Chondrocyte (in vitro differentiated cells): Measurements from ENCODE around the gene CAPS. TPM values are rescaled to one million over a fixed set of nuclear protein-coding genes. Genes with fewer than 3 reads are reported as not detected.

Source experiments
- DNase-seq: peaks from one replicate; pipeline ENCODE4 v3.0.0; 2021; ENCODE audit warnings: mixed read lengths, low spot score
- H3K27ac Mint-ChIP-seq: one replicate; pipeline ENCODE4 v1.8.0; 2021; ENCODE audit warnings: mild to moderate bottlenecking, moderate library complexity, mixed read lengths; ENCODE audit not compliant: unreplicated experiment
- H3K27me3 Mint-ChIP-seq: 2 replicates; pipeline ENCODE4 v1.8.0; 2021; ENCODE audit warnings: low read depth, mixed read lengths
- H3K36me3 Mint-ChIP-seq: 2 replicates; pipeline ENCODE4 v1.8.0; 2021; ENCODE audit warnings: low read depth, mixed read lengths
- H3K4me1 Mint-ChIP-seq: 2 replicates; pipeline ENCODE4 v1.8.0; 2021; ENCODE audit warnings: low read depth, mild to moderate bottlenecking, mixed read lengths
- H3K4me3 Mint-ChIP-seq: one replicate; pipeline ENCODE4 v1.8.0; 2021; ENCODE audit warnings: mild to moderate bottlenecking, moderate library complexity, mixed read lengths; ENCODE audit not compliant: unreplicated experiment
- H3K9me3 Mint-ChIP-seq: 2 replicates; pipeline ENCODE4 v1.8.0; 2021; ENCODE audit warnings: low read depth, mixed read lengths
- CTCF ChIP-seq: fragments of 200-600 bp; sonication (generic); IDR thresholded peaks from 2 replicates; pipeline ENCODE4 v1.5.0; 2021; ENCODE audit warnings: antibody characterized with exemption, mild to moderate bottlenecking, moderate library complexity
- total RNA-seq: library from RNA; stranded (reverse); gene quantifications from 3 replicates; pipeline ENCODE4 v1.2.1, GENCODE V29; 2021

CAPS gene
- total RNA-seq, 1 donor from 2014 or later, result 7.2 TPM

- peaks cover 3% of the 10 kb centered on the region for H3K36me3 Mint-ChIP-seq
- H3K27ac Mint-ChIP-seq, result peak overlapping the region; percentile 74
- TF ChIP-seq CTCF, result no peak
- H3K9me3 Mint-ChIP-seq, result no peaks in the 10 kb centered on the region
- no peak overlapping the region for H3K4me3 Mint-ChIP-seq
- peaks cover 36% of the 10 kb centered on the region for H3K4me1 Mint-ChIP-seq
- no peak for DNase-seq
- H3K27me3 Mint-ChIP-seq, result no peaks in the 10 kb centered on the region
Observed at GRCh38 chr19:5947435-5947834, 33.4 kb downstream of the CAPS start.

- no peak overlapping the region for H3K27ac Mint-ChIP-seq
- no peak for DNase-seq
- peaks cover 51% of the 10 kb centered on the region for H3K4me1 Mint-ChIP-seq
- no peaks in the 10 kb centered on the region for H3K27me3 Mint-ChIP-seq
- no peaks in the 10 kb centered on the region for H3K9me3 Mint-ChIP-seq
- no peak for TF ChIP-seq CTCF
- H3K36me3 Mint-ChIP-seq, result peaks cover 3% of the 10 kb centered on the region
- no peak overlapping the region for H3K4me3 Mint-ChIP-seq
Observed at GRCh38 chr19:5948752-5949564, 34.9 kb downstream of the CAPS start.

- Mint-ChIP-seq H3K4me1 (peaks cover 60% of the 10 kb centered on the region), H3K27me3 (no peaks in the 10 kb centered on the region), H3K9me3 (no peaks in the 10 kb centered on the region), H3K27ac (no peak overlapping the region), H3K4me3 (no peak overlapping the region), H3K36me3 (peaks cover 3% of the 10 kb centered on the region)
- no peak for TF ChIP-seq CTCF
- DNase-seq, result no peak
Observed at GRCh38 chr19:5949792-5950305, 35.8 kb downstream of the CAPS start.

- Mint-ChIP-seq H3K27ac (no peak overlapping the region), H3K36me3 (peaks cover 2% of the 10 kb centered on the region), H3K27me3 (no peaks in the 10 kb centered on the region), H3K4me1 (peaks cover 66% of the 10 kb centered on the region), H3K4me3 (no peak overlapping the region), H3K9me3 (no peaks in the 10 kb centered on the region)
- TF ChIP-seq CTCF, result no peak
- no peak for DNase-seq
Observed at GRCh38 chr19:5950741-5951140, 36.7 kb downstream of the CAPS start.

GRCh38 chr19:5951338-5951861 lies 37.3 kb downstream of the CAPS start:
- no peaks in the 10 kb centered on the region for H3K27me3 Mint-ChIP-seq
- no peak overlapping the region for H3K27ac Mint-ChIP-seq
- H3K9me3 Mint-ChIP-seq, result no peaks in the 10 kb centered on the region
- no peak for DNase-seq
- H3K4me3 Mint-ChIP-seq, result no peak overlapping the region
- H3K4me1 Mint-ChIP-seq, result peaks cover 66% of the 10 kb centered on the region
- no peak for TF ChIP-seq CTCF
- H3K36me3 Mint-ChIP-seq, result peaks cover 2% of the 10 kb centered on the region
